Measurements from ENCODE around the gene MEIOB.

DNA sequence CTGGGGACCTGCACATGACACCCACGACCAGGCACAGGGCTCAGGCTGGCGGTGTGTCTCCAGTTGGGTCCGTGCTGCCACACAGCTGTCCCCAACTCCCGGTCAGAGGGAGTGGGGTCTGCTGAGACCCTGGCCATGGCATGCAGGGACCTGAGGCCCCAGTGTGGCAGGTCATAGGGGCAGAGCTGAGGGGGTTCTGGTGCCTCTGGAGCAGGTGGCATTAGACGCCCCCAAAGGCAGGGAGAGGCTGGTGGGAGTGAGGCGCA is 85.0 kb downstream of the MEIOB start:
- no peak for TF ChIP-seq EZH2phosphoT487 (IDR thresholded peaks at IDR 0.05)
- TF ChIP-seq, protein P1, sequence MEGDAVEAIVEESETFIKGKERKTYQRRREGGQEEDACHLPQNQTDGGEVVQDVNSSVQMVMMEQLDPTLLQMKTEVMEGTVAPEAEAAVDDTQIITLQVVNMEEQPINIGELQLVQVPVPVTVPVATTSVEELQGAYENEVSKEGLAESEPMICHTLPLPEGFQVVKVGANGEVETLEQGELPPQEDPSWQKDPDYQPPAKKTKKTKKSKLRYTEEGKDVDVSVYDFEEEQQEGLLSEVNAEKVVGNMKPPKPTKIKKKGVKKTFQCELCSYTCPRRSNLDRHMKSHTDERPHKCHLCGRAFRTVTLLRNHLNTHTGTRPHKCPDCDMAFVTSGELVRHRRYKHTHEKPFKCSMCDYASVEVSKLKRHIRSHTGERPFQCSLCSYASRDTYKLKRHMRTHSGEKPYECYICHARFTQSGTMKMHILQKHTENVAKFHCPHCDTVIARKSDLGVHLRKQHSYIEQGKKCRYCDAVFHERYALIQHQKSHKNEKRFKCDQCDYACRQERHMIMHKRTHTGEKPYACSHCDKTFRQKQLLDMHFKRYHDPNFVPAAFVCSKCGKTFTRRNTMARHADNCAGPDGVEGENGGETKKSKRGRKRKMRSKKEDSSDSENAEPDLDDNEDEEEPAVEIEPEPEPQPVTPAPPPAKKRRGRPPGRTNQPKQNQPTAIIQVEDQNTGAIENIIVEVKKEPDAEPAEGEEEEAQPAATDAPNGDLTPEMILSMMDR (IDR thresholded peaks at IDR 0.05): no peak
